Sigmoid colon (tissue), 7 donors: ENCODE measurements around the gene SERP2. TPM values are rescaled to one million over a fixed set of nuclear protein-coding genes. Genes with fewer than 3 reads are reported as not detected.

Experiments
- DNase-seq: peaks from one replicate; pipeline ENCODE4 v3.0.0-alpha.2; 2019
- H3K27ac ChIP-seq, 4 donors: fragments of 200-600 bp; sonication (generic); one replicate each; pipeline ENCODE4 v1.5.1; 2016 to 2019; ENCODE audit warnings: mild to moderate bottlenecking in 1 of 4
- H3K27me3 ChIP-seq, 3 donors: fragments of 200-600 bp; sonication (generic); one replicate each; pipeline ENCODE4 v1.5.1; 2019; ENCODE audit warnings: mild to moderate bottlenecking in 1 of 3
- H3K36me3 ChIP-seq, 4 donors: fragments of 200-600 bp; sonication (generic); one replicate each; pipeline ENCODE4 v1.5.1; 2016 to 2019
- H3K4me1 ChIP-seq, 4 donors: fragments of 200-600 bp; sonication (generic); one replicate each; pipeline ENCODE4 v1.5.1; 2017 to 2019
- H3K4me3 ChIP-seq, 4 donors: fragments of 200-600 bp; sonication (generic); one replicate each; pipeline ENCODE4 v1.5.1; 2017 to 2019; ENCODE audit warnings: mild to moderate bottlenecking in 2 of 4, moderate library complexity in 1 of 4
- H3K9me3 ChIP-seq, 4 donors: fragments of 200-600 bp in 3 of 4; sonication (generic) in 3 of 4; one replicate each; pipeline versions ENCODE4 v1.5.1 to v1.6.1; 2013 to 2019
- EP300 ChIP-seq, 4 donors: sonication (generic); formaldehyde crosslinking; IDR thresholded peaks; one replicate each; pipeline ENCODE4 v1.6.1; 2017; ENCODE audit warnings: antibody characterized with exemption in 4 of 4
- POLR2A ChIP-seq, 2 donors: fragments of 450-650 bp; IDR thresholded peaks; one replicate each; pipeline ENCODE4 v1.6.1; 2016; ENCODE audit warnings: antibody characterized with exemption in 2 of 2, mild to moderate bottlenecking in 2 of 2, moderate library complexity in 2 of 2
- POLR2AphosphoS5 ChIP-seq, 4 donors: sonication (generic); formaldehyde crosslinking; IDR thresholded peaks; one replicate each; pipeline ENCODE4 v1.6.1; 2017; ENCODE audit warnings: antibody characterized with exemption in 4 of 4
- WGBS, 2 donors: extraction: QIAGEN DNeasy Blood & Tissue Kit; methylation state at CpG; one replicate each; pipeline ENCODE4 v1.1.7; 2013; 5-methylcytosine and 5-hydroxymethylcytosine counted together
- intact Hi-C: fragments of 100-400 bp; cut with DNase I; formaldehyde crosslinking; loops from one replicate; pipeline ENCODE4 v1.15.1; 2023
- polyA plus RNA-seq, 3 donors: library from polyadenylated mRNA; stranded (reverse); fragments of 200-250 nt; gene quantifications; one replicate each; pipeline ENCODE4 v1.2.3, GENCODE V29; 2013
- total RNA-seq, 4 donors: library from RNA; depleted of rRNA; stranded (reverse); fragments of >200 nt; gene quantifications; one replicate each; pipeline ENCODE4 v1.1.0, GENCODE V29; 2016
- TF ChIP-seq, protein P1 (sequence below), 4 experiments: fragments of 450-650 bp in 3 of 4; fragments of 200-600 bp in 1 of 4; IDR thresholded peaks; one replicate each; pipeline ENCODE4 v1.5.1; 2016 to 2019; ENCODE audit warnings: antibody characterized with exemption in 4 of 4, mild to moderate bottlenecking in 3 of 4, moderate library complexity in 2 of 4
- donor health status: healthy with polysubstance abuse.
- donor health status: Bipolar disorder and iron deficiency.
- donor health status: healthy.

Gene SERP2
- total and polyA plus RNA-seq, 7 donors = 3.2 to 9.6 (median 6.9) TPM

- no peaks in the 10 kb centered on the region for H3K36me3 ChIP-seq
- DNase-seq = no peak
- WGBS, 2 donors = 81 to 93% methylated on average over 2 of the region's 2 CpGs
- H3K9me3 ChIP-seq = no peaks in the 10 kb centered on the region
- intact Hi-C loops = no loop called here
- no peak overlapping the region for H3K27ac ChIP-seq
- no peaks in the 10 kb centered on the region for H3K4me1 ChIP-seq
- no peaks in the 10 kb centered on the region for H3K27me3 ChIP-seq
- no peak overlapping the region for H3K4me3 ChIP-seq
- TF ChIP-seq POLR2AphosphoS5 (IDR thresholded peaks at IDR 0.05) = no peak
- no peak for TF ChIP-seq POLR2A (IDR thresholded peaks at IDR 0.05)
- TF ChIP-seq, protein P1, sequence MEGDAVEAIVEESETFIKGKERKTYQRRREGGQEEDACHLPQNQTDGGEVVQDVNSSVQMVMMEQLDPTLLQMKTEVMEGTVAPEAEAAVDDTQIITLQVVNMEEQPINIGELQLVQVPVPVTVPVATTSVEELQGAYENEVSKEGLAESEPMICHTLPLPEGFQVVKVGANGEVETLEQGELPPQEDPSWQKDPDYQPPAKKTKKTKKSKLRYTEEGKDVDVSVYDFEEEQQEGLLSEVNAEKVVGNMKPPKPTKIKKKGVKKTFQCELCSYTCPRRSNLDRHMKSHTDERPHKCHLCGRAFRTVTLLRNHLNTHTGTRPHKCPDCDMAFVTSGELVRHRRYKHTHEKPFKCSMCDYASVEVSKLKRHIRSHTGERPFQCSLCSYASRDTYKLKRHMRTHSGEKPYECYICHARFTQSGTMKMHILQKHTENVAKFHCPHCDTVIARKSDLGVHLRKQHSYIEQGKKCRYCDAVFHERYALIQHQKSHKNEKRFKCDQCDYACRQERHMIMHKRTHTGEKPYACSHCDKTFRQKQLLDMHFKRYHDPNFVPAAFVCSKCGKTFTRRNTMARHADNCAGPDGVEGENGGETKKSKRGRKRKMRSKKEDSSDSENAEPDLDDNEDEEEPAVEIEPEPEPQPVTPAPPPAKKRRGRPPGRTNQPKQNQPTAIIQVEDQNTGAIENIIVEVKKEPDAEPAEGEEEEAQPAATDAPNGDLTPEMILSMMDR (IDR thresholded peaks at IDR 0.05) = no peak
- no peak for TF ChIP-seq EP300 (IDR thresholded peaks at IDR 0.05)
Measured at GRCh38 chr13:44340508-44340907, 33.1 kb upstream of the SERP2 start.

GRCh38 chr13:44342741-44343140 is 30.9 kb upstream of the SERP2 start:
- Histone ChIP-seq H3K36me3 (no peaks in the 10 kb centered on the region), H3K4me1 (peaks cover 0 to 9% (median 3%) of the 10 kb centered on the region in 4 donors), H3K27ac (no peak overlapping the region), H3K9me3 (no peaks in the 10 kb centered on the region), H3K27me3 (no peaks in the 10 kb centered on the region), H3K4me3 (no peak overlapping the region)
- TF ChIP-seq EP300 (IDR thresholded peaks at IDR 0.05) (no peak), POLR2A (IDR thresholded peaks at IDR 0.05) (no peak), POLR2AphosphoS5 (IDR thresholded peaks at IDR 0.05) (no peak)
- TF ChIP-seq, protein P1 (IDR thresholded peaks at IDR 0.05) = no peak
- intact Hi-C loops = no loop called here
- no peak for DNase-seq
- WGBS, 2 donors = 97 to 99% methylated on average over 1 of the region's 1 CpG

- DNase-seq = no peak
- Histone ChIP-seq H3K9me3 (no peaks in the 10 kb centered on the region), H3K4me1 (peaks cover 0 to 22% (median 5%) of the 10 kb centered on the region in 4 donors), H3K27me3 (no peaks in the 10 kb centered on the region), H3K36me3 (no peaks in the 10 kb centered on the region), H3K4me3 (no peak overlapping the region), H3K27ac (no peak overlapping the region)
- TF ChIP-seq POLR2AphosphoS5 (IDR thresholded peaks at IDR 0.05) = no peak
- TF ChIP-seq EP300 (IDR thresholded peaks at IDR 0.05) = no peak
- TF ChIP-seq POLR2A (IDR thresholded peaks at IDR 0.05) = no peak
- TF ChIP-seq, protein P1 (IDR thresholded peaks at IDR 0.05) = no peak
- intact Hi-C loops = no loop called here
Measured at GRCh38 chr13:44346534-44346933, 27.1 kb upstream of the SERP2 start.

GRCh38 chr13:44347301-44347700 is 26.3 kb upstream of the SERP2 start:
- no peak for TF ChIP-seq EP300 (IDR thresholded peaks at IDR 0.05)
- Histone ChIP-seq H3K9me3 (no peaks in the 10 kb centered on the region), H3K27me3 (no peaks in the 10 kb centered on the region), H3K4me3 (no peak overlapping the region), H3K4me1 (peaks cover 0 to 27% (median 5%) of the 10 kb centered on the region in 4 donors), H3K27ac (peak overlapping the region in 3 of 4 donors; percentile 24 to 67 (median 55)), H3K36me3 (no peaks in the 10 kb centered on the region)
- no peak for DNase-seq
- 94% methylated on average over 2 of the region's 2 CpGs for WGBS, 2 donors
- intact Hi-C loops = no loop called here

- H3K4me1 ChIP-seq = peaks cover 0 to 33% (median 5%) of the 10 kb centered on the region in 4 donors
- H3K9me3 ChIP-seq = no peaks in the 10 kb centered on the region
- no peak overlapping the region for H3K4me3 ChIP-seq
- H3K27ac ChIP-seq = peak overlapping the region in 3 of 4 donors; percentile 41 to 67 (median 55)
- intact Hi-C loops = no loop called here
- no peaks in the 10 kb centered on the region for H3K27me3 ChIP-seq
- DNase-seq = no peak
- H3K36me3 ChIP-seq = no peaks in the 10 kb centered on the region
- 79 to 88% methylated on average over 3 of the region's 3 CpGs for WGBS, 2 donors
- TF ChIP-seq POLR2AphosphoS5 (IDR thresholded peaks at IDR 0.05) (peak; percentile 87 to 95 (median 92)), EP300 (IDR thresholded peaks at IDR 0.05) (peak; percentile 38 to 75 (median 60))
- TF ChIP-seq, protein P1 (IDR thresholded peaks at IDR 0.05) = no peak
Measured at GRCh38 chr13:44347949-44348348, 25.7 kb upstream of the SERP2 start.
